IPS-NIHi7 (cell line): ENCODE data around the gene OR8H1.
A peak's percentile ranks its signal among the peaks of the same experiment; 100 is the strongest.

Experiments
- DNase-seq: peaks from one replicate; pipeline ENCODE4 v3.0.0; 2012; ENCODE audit warnings: mixed read lengths; ENCODE audit errors: extremely low spot score

Gene OR8H1, protein sequence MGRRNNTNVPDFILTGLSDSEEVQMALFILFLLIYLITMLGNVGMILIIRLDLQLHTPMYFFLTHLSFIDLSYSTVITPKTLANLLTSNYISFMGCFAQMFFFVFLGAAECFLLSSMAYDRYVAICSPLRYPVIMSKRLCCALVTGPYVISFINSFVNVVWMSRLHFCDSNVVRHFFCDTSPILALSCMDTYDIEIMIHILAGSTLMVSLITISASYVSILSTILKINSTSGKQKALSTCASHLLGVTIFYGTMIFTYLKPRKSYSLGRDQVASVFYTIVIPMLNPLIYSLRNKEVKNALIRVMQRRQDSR

DNA sequence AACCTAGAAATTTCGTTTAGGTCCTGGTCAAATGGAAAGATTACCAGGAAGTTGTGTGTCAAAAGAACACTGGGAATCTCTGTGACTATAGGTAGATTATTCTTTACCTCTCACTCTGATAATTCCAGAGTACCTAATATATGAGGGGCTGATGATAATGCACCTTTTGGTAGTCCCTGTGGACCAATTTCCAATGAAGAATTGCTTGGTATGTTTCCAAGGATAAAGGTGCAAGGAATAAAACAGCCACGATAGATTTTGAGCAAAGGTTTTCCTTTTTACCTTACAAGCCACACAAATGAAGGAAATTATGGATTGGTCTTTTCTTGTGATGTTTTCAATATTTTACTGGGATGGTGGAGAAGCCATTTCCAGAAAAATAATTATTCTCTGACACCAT lies at the start of gene OR8H1:
OR8H1 (minus strand) TSS at position 101 of the 400 bp plus-strand sequence. CDS start 1,192 bp downstream, outside the sequence.
- DNase-seq, result no peak

DNA sequence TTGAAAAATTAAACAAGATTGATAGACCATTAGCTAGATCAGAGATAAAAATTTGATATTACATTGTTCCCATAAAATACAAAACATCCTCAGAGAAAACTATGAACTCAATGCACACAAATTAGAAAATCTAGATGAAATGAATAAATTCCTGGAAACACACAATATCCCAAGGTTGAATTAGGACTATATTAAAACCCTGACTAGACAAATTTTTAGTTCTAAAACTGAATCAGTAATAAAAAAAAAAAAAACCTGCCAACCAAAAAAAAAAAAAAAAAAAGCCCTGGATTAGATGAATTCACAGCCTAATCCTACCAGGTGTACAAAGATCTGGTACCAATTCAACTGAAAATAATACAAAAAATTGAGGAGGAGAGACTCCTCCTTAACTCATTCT lies 48.2 kb upstream of the OR8H1 start:
- DNase-seq, result no peak

DNA sequence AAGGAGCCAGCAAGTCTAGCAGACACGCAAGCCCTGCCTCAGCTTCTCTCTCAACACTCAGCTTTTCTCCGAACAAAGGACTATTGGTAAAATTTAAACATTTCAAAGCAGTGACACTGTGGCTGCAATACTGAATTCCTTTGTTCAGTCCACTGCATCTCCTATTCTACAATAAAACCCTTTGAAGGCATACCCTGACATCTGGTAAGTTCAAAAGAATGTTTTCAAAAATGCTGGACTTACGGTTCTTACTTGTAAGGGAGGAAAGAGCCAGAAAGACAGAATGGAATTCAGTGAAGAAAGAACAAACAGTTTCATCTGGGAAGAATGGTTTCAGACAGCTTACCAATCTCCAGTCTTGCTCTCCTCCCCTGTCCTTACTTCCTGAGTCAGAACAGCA lies 41.1 kb upstream of the OR8H1 start:
- no peak for DNase-seq

DNA sequence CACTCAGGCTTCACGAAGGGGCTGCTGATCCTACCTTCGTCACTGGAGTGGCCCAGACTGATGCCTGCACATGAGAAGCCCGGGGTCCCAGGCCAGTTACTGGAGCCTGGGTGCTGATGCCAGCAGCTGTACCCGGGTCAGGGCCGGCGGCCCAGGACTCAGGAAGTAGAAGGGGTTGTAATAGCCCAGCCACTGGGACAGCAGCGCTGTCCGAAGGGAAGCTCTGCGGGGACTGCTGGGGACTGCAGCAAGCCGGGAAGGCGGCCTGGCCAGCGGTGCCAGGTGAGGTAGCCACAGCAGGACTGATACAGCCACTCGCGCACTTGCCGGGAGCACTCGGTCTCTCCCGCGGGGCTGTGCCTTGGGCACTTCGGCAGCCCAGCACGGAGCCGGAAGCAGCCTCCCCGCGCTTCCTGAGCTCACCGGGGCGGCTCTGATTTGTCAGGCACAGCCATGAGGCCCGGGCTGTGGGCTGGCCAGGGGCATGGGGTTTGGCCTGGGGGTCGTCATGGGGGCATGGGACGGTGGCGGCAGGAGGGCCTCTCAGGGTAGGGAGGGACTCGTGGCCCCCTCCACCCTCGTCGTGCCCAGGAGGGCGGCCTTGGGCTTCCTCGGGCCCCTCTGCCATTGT lies 39.9 kb upstream of the OR8H1 start:
- peak; percentile 6 for DNase-seq

DNA sequence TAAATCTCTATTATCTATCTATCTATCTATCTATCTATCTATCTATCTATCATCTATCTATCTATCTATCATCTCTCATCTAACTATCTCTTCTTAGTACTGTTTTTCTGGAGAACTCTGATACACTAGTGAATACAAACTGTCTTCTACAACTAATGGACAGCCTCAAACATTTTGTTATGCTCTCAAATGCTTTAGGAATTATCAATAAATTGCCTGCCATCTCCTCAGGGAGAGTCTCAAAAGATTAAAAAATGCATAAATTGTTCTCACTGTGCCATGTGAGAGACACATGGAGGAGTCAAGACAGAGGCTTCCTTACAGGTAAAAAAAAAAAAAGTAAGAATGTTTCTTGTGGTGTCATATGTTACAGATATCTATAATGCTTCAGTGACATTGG lies 22.8 kb upstream of the OR8H1 start, which contains the start of gene OR8K3:
OR8K3 (plus strand) TSS at position 301 of the 400 bp plus-strand sequence. CDS start 3,163 bp downstream, outside the sequence.
- no peak for DNase-seq

DNA sequence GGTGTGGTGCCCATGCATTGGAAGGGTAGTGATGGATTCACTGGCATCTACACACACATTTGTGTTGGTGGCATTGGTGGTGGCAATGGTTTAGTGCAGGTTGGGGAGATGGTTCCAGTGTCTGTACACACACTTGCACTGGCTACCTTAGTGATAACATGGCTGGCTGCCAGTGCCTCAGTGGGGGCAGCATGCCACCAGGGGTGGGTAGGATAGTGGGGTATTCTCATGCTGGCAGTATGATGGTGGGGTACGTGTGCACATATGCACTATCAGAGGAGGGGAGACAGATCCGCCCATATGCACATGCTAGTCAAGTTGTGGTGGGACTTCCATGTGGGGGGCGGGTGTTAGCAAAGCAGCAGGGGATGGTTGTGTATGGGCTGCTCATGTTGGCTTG lies 15.8 kb upstream of the OR8H1 start:
- DNase-seq, result no peak

DNA sequence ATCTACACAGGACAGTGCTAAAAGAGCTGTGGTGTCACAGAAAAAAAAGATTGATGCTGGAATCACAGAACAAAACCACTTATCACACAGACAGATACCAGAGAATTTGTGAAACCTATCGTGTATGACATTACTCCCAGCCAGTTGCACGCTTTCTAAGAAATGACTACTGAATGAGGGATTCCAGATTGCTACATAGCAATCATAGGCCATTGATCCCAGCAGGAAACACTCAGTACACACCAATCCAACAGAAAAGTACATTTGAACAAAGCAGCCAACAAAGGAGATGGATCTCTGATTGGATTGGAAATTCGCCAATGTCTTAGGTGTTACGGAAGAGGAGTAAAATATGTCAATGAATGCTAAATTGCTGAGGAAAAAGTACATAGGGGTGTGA lies 4.8 kb upstream of the OR8H1 start:
- DNase-seq, result no peak

DNA sequence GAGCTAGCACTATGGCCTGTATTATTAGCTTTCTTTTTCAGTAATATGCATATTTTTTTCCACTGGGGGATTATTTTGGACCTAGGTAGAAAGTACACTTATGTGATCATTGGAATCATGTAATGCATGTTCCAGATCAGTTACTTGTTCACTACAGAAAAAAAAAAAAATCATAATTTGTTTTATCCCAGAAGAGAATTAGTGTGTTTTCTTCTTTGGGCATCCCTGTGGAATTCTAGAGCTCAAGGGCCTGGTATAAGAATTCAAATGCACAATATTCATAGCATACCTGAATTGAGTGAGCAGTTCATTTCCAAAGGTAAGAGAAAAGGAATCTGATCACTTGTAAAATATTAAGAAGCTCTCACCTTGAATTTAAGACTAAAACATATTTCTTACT lies 18.2 kb downstream of the OR8H1 start, which contains the start of gene OR5T1:
OR5T1 (plus strand) TSS at position 301 of the 400 bp plus-strand sequence. CDS start 1,485 bp downstream, outside the sequence.
- DNase-seq, result no peak

DNA sequence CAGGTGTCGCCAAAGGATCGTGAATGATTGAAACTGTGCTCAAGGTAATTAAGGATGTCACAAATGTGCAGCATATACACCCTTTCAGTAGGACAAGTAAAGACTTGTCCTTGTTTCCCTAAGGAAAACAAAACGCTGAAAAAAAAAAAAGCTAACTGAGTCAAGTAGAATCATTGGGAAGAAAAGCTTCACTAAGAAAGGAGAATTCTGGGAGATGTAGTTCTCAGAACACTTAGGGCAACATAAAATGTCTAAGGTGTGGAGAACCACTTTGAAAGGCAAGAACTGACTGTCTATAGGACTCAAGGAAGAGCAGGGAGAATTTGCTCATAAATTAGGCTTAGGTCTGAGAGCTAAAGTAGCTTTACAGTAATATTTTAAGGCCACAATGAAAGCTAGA lies 21.0 kb downstream of the OR8H1 start:
- no peak for DNase-seq

DNA sequence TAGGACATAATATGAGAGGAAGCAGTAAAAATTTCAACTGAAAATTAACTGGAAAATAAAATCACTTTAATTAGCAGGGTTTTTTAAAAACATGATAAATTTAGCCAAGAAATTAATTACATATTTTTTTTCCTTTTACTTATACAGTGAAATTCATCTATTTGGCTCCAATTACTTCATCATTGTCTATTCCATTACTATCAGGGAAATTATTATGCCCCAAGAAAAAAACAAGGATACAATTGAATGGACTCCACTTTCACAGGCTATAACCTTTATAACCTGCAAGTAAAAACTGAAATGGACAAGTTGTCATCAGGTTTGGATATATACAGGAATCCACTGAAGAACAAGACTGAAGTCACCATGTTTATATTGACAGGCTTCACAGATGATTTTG lies 40.1 kb downstream of the OR8H1 start, which contains the start of gene OR5T3:
OR5T3 (plus strand) TSS at position 301 of the 400 bp plus-strand sequence; CDS start at position 301, 0 bp downstream.
- no peak for DNase-seq
